HG02884 (cell line): ENCODE measurements around the gene FXYD2.

Source experiments
- ATAC-seq: cut with Tn5 transposase; IDR thresholded peaks from one replicate; pipeline ENCODE4 v1.9.1; 2021; ENCODE audit warnings: mild to moderate bottlenecking, moderate library complexity; ENCODE audit not compliant: unreplicated experiment

Gene FXYD2

GRCh38 chr11:117770061-117770460, 54.5 kb downstream of the FXYD2 start:
- ATAC-seq, result no peak
